Testis (tissue), 3 donors: Measurements from ENCODE around the gene OR9Q1. TPM values are rescaled to one million over a fixed set of nuclear protein-coding genes. Genes with fewer than 3 reads are reported as not detected.

Experiments
- DNase-seq: peaks from one replicate; pipeline ENCODE4 v3.0.0-alpha.2; 2019
- H3K27ac ChIP-seq, 2 donors: fragments of 200-600 bp; sonication (generic); one replicate each; pipeline ENCODE4 v1.5.1; 2019
- H3K27me3 ChIP-seq: fragments of 200-600 bp; sonication (generic); one replicate; pipeline ENCODE4 v1.5.1; 2019
- H3K36me3 ChIP-seq: fragments of 200-600 bp; sonication (generic); one replicate; pipeline ENCODE4 v1.5.1; 2017; ENCODE audit warnings: low read depth; ENCODE audit errors: missing control alignments
- H3K4me1 ChIP-seq: fragments of 200-600 bp; sonication (generic); one replicate; pipeline ENCODE4 v1.5.1; 2019
- H3K4me3 ChIP-seq, 2 donors: fragments of 200-600 bp; sonication (generic); one replicate each; pipeline ENCODE4 v1.5.1; 2017 to 2019
- H3K9me3 ChIP-seq: fragments of 200-600 bp; sonication (generic); one replicate; pipeline ENCODE4 v1.5.1; 2017
- POLR2A ChIP-seq: fragments of 450-650 bp; IDR thresholded peaks from one replicate; pipeline ENCODE4 v1.6.1; 2017; ENCODE audit warnings: antibody characterized with exemption, mild to moderate bottlenecking, moderate library complexity
- WGBS, 2 donors: methylation state at CpG; one replicate each; pipeline ENCODE4 v1.1.5; 2018; 5-methylcytosine and 5-hydroxymethylcytosine counted together
- intact Hi-C: fragments of 100-400 bp; cut with DNase I; formaldehyde crosslinking; loops from one replicate; pipeline ENCODE4 v1.15.1; 2023; ENCODE audit warnings: low total_unique reads
- polyA plus RNA-seq: library from polyadenylated mRNA; stranded (reverse); fragments of 350-450 nt; fragmentation: Illumina TruSeq; extraction: RNeasy Lipid Tissue Mini Kit (QIAGEN cat#74804); gene quantifications from one replicate; pipeline ENCODE4 v1.2.3, GENCODE V29; 2014; ENCODE audit warnings: low read depth, low replicate concordance; ENCODE audit not compliant: insufficient read depth
- total RNA-seq, 2 donors: library from RNA; depleted of rRNA; stranded (reverse); fragments of >200 nt; gene quantifications; one replicate each; pipeline ENCODE4 v1.2.3, GENCODE V29; 2016
- TF ChIP-seq, protein P1 (sequence below), 3 experiments: fragments of 450-650 bp in 2 of 3; fragments of 200-600 bp in 1 of 3; sonication (generic) in 1 of 3; IDR thresholded peaks; one replicate each; pipeline ENCODE4 v1.5.1; 2016 to 2019; ENCODE audit warnings: antibody characterized with exemption in 3 of 3, mild to moderate bottlenecking in 2 of 3, moderate library complexity in 1 of 3

OR9Q1 gene
- total and polyA plus RNA-seq, 3 donors from 2014 or later = 0.12 to 0.71 (median 0.15) TPM

DNA sequence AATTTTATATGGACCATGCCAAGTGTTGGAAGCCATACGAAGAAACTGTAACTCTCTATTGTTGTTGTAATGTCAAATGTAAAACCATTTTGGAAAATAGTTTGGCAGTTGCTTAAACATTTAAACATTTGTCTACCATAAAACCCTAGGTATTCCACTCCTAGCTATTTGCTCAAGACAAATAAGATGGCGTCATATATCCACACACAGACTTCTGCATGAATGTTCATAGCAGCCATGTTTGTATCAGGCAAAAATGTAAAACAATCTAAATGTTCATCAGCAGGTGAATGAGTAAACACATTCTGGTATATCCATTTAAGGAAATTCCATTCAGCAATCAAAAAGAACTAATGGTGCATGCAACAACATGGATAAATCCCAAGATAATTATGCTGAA lies 73.8 kb downstream of the OR9Q1 start:
- intact Hi-C loops = no loop called here
- H3K4me1 ChIP-seq = no peaks in the 10 kb centered on the region
- DNase-seq = no peak
- TF ChIP-seq POLR2A = no peak
- TF ChIP-seq, protein P1, sequence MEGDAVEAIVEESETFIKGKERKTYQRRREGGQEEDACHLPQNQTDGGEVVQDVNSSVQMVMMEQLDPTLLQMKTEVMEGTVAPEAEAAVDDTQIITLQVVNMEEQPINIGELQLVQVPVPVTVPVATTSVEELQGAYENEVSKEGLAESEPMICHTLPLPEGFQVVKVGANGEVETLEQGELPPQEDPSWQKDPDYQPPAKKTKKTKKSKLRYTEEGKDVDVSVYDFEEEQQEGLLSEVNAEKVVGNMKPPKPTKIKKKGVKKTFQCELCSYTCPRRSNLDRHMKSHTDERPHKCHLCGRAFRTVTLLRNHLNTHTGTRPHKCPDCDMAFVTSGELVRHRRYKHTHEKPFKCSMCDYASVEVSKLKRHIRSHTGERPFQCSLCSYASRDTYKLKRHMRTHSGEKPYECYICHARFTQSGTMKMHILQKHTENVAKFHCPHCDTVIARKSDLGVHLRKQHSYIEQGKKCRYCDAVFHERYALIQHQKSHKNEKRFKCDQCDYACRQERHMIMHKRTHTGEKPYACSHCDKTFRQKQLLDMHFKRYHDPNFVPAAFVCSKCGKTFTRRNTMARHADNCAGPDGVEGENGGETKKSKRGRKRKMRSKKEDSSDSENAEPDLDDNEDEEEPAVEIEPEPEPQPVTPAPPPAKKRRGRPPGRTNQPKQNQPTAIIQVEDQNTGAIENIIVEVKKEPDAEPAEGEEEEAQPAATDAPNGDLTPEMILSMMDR (IDR thresholded peaks at IDR 0.05) = no peak
- H3K27me3 ChIP-seq = no peaks in the 10 kb centered on the region
- 74 to 81% methylated on average over 2 of the region's 2 CpGs for WGBS, 2 donors
- H3K27ac ChIP-seq = no peak overlapping the region
- no peaks in the 10 kb centered on the region for H3K9me3 ChIP-seq
- no peak overlapping the region for H3K4me3 ChIP-seq
- H3K36me3 ChIP-seq = no peaks in the 10 kb centered on the region

DNA sequence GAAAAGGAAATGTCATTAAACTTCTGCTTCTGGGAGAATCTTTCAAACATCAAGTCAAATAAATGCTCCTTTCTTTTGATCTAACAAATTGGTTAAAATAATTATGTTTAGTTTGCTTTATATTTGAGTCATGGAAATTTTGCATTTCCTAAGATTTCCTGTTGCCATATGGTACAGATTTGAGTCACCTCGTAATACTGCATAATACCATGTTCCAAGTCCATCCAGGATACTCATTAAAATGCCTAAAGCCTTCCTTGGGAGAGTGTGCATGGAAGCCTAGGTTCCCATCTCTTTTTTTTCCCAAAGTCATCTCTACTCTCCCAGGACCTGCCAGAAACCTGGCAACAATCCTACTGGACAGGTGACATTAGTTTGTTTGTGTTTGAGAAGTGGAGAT lies 97.4 kb downstream of the OR9Q1 start:
- Histone ChIP-seq H3K4me3 (no peak overlapping the region), H3K9me3 (no peaks in the 10 kb centered on the region), H3K36me3 (no peaks in the 10 kb centered on the region), H3K27me3 (no peaks in the 10 kb centered on the region), H3K4me1 (no peaks in the 10 kb centered on the region), H3K27ac (no peak overlapping the region)
- intact Hi-C loops = no loop called here
- WGBS, 2 donors = 85 to 90% methylated on average over 1 of the region's 1 CpG
- TF ChIP-seq, protein P1 (IDR thresholded peaks at IDR 0.05) = no peak
- TF ChIP-seq POLR2A = no peak
- no peak for DNase-seq

DNA sequence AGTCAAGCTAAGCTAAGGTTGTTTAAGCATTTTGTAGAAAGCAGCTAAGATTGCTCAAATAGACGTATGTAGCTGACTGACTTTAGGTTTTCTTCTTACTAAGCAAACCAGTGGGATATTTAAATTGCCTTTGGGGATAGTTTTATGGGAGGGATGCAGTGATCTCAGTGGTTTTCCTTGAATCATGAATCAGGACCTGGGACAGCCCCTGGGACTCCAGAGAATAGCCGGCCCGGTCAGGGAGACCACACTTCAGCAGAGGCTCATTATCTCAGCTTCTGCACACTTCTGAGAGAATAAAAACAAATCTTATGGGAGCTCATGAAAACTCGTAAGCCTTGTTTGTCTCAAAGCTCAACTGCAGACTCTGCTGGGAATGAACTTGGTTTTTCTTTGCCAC lies 101.8 kb downstream of the OR9Q1 start, which contains the start of gene OR9I1:
Gene OR9I1, minus strand, starts transcription at position 62 of the 400 bp plus-strand sequence. CDS start 6,086 bp downstream, outside the sequence.
- Histone ChIP-seq H3K4me1 (no peaks in the 10 kb centered on the region), H3K4me3 (no peak within 1 kb of the TSS), H3K27ac (no peak within 1 kb of the TSS), H3K27me3 (no peaks in the 10 kb centered on the region), H3K36me3 (no peaks in the 10 kb centered on the region), H3K9me3 (no peaks in the 10 kb centered on the region)
- 46 to 52% methylated on average over 4 of the region's 4 CpGs for WGBS, 2 donors
- TF ChIP-seq, protein P1 (IDR thresholded peaks at IDR 0.05) = no peak
- no peak for TF ChIP-seq POLR2A
- intact Hi-C loops = no loop called here
- no peak for DNase-seq

DNA sequence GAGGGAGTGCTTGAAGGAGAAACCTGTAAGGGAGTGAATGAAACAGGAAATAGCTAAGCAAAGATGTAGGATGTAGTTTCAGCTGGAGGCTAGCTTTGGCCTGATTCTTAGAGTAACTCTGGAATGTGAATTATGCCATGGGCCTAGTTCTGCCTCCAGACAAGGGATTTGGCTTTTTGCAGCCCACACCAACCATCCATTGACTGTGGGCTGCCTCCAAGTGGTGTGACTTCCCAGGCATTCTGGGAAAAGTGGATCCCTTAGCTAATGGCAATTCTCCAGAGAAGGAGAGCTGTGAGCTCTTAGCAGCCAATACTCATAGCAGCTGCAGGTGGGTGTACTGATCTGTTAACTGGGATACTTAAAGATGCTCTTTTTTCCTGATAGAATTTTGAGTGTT lies 103.7 kb downstream of the OR9Q1 start:
- no peak for DNase-seq
- no peak for TF ChIP-seq POLR2A
- TF ChIP-seq, protein P1 (IDR thresholded peaks at IDR 0.05) = no peak
- no peaks in the 10 kb centered on the region for H3K27me3 ChIP-seq
- intact Hi-C loops = no loop called here
- H3K9me3 ChIP-seq = no peaks in the 10 kb centered on the region
- H3K36me3 ChIP-seq = no peaks in the 10 kb centered on the region
- H3K4me3 ChIP-seq = no peak overlapping the region
- H3K4me1 ChIP-seq = no peaks in the 10 kb centered on the region
- no peak overlapping the region for H3K27ac ChIP-seq

DNA sequence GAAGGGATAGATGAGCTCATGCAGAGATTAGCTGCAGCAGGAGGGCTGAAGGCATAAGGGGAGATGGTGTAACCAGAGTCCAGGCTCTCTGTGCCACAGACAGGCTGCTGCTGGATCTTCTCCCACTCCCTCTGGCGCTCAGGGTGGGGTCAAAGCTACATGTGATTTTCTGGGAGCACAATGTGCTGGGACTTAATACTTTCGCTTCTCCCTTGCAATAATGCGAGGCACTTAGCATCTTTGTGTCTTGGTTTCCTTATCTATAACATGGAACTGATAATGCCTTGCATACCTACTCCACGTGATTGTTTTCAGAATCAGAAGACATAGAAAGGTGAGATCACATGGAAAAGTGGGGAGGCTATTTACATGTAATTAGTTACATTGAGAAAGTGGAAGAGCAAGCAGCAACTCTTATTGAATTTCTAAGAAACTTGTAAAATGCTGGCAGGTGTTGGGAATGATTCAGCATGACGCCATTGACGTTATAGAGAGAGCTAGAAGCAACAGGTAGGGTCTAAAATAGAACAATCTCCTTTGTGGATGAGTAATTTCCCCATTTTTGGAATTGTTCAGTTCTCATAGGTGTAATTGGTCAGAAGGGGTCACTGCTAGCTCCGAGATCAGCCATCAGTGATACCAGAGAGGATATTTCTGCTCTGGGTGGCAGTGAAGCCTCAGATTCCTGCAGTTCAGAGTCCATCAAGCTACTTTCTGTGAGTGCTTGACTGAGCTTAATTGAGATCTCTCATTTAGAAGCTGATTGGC lies 109.8 kb downstream of the OR9Q1 start:
- no peaks in the 10 kb centered on the region for H3K9me3 ChIP-seq
- H3K27ac ChIP-seq = no peak overlapping the region
- no peak for DNase-seq
- 62 to 63% methylated on average over 7 of the region's 7 CpGs for WGBS, 2 donors
- no peaks in the 10 kb centered on the region for H3K4me1 ChIP-seq
- no peaks in the 10 kb centered on the region for H3K27me3 ChIP-seq
- TF ChIP-seq, protein P1 (IDR thresholded peaks at IDR 0.05) = no peak
- TF ChIP-seq POLR2A = no peak
- intact Hi-C loops = no loop called here
- no peak overlapping the region for H3K4me3 ChIP-seq
- no peaks in the 10 kb centered on the region for H3K36me3 ChIP-seq
